ENCODE results near the gene EIF3F.

DNA sequence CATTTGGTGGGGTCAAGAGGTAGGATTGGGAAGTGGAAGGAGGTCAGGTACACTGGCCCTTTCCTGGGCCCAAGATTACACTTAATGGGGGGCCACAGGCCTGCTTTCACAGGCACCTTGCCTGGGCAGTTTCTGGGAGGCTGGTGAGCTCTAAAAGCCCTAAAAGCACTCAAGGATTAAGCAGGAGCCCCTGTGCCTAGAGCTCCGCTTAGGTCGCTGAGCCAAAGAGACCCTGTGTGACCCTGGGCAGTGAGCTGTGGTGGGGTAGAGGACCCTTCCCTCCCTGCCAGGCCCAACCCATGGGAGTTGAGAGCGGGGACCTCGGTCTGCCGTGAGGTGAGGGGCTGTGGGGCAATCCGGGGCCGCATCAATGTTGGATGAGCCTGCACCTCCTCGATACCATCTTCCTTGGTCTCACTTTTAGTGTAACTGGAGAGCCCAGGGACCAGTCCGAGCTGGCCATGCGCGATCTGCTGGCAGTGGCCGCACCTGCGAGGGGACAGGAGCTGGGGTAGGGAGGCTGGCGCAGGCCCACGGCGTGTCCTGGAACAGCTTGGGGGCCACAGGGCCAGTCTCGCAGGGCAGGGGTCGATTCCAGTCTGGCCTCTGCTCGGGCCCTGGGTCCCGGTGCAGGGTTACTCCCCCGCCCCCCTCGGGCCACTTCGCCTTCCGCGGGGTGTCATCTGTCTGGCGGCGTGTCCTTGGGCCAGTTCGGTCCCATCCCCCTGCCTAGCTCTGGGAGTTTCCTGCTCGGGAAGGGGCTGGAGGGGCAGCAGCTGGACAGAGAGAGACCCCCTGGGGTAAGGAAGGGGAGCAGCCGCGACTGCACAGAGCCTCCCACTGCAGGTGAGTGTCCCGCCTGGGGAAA is 44.3 kb downstream of the EIF3F start:
- no peak for TF ChIP-seq PAX5 (IDR thresholded peaks at IDR 0.05; ENCODE audit: insufficient read depth, low read length, severe bottlenecking)
- TF ChIP-seq POLR2A (IDR thresholded peaks at IDR 0.05; ENCODE audit: low read depth, low read length) = no peak
- TF ChIP-seq TAF1 (IDR thresholded peaks at IDR 0.05; ENCODE audit: low read depth, low read length) = no peak
- no peak for TF ChIP-seq POLR2AphosphoS5 (IDR thresholded peaks at IDR 0.05; ENCODE audit: low read depth, low read length)

Measured in GM12891 (cell line).